NCI-H2227 (cell line): ENCODE data around the gene UBE3C.
"Not testable (repeated sequence)": the region's sequence is repeated elsewhere in the genome, so short reads cannot be mapped to it uniquely, and the experiment has no call there.

Experiments
- DNase-seq: peaks from one replicate; lab custom pipeline; 2025; ENCODE audit not compliant: unreplicated experiment; lab: John Stamatoyannopoulos, UW

Gene UBE3C

GRCh38 chr7:157129907-157130460, 8.7 kb upstream of the UBE3C start:
- DNase-seq = no peak

DNA sequence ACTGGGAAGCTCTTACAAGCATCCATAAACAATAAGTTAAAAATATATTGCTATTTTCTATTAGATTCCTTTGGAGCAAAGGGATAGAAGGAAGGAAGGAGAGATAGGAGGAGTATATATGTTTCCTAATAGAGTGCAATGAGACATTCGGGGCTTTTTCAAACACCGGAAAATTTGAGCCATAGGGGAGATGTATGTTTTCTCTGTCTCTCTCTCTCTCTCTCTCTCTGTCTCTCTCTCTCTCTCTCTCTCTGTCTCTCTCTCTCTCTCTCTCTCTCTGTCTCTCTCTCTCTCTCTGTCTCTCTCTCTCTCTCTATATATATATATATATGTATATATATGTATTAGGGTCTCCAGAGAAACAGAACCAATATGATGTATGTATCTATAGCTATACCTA, 7.9 kb upstream of the UBE3C start:
- DNase-seq = not testable (repeated sequence)

DNA sequence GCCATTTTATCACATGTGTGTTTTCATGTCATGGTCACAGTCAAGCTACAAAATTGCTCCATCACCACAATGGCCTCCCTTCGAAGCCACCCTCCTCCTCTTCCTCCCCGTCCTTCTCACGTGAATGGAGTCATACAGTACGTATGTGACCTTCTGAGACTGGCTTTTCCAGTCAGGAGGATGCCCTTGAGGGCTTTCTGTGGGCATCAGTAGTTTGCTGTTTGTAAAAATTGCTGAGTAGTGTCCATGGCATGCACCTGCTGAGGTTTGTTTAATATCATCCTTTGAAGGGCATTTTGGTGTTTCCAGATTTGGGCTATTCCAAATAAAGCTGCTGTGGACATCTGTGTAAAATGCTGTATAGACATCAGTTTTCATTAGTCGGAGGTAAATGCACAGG, 5.9 kb upstream of the UBE3C start:
- no peak for DNase-seq

- no peak for DNase-seq
These were observed 5.4 kb upstream of the UBE3C start for GRCh38 chr7:157133304-157133703.

GRCh38 chr7:157136372-157136771, 2.4 kb upstream of the UBE3C start:
- no peak for DNase-seq

- DNase-seq = no peak
These were observed 664 bp upstream of the UBE3C start for GRCh38 chr7:157138101-157138423.

DNA sequence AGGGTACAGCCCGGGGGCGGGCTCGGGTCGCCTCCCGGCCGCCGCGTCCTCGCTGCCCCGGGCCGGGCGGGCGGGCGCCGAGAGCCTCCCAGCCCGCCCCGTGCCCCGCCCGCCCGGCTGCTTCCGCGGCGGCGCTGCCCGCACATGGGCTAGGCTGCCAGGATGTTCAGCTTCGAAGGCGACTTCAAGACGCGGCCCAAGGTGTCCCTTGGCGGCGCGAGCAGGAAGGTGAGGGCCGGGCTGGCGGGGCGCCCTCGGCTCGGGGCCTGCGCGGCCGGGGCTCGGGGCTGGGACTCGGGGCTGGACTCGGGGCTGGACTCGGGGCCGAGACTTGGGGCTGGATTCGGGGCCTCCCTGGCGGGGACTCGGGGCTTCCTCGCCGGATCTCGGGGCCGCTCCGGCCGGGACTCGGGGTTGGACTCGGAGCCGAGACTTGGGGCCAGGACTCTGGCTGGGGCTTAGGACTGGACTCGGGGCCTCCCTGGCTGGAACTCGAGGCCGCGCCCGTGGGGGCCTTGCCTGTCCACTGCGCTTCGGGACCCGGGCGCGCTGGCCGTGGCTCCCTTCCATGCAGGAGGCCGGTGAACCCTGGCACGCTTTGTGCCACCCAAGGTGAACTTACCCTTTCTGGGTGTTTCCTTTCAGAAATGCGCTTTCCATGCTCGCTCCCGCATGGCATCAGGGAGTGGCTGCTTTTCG, 534 bp downstream of the UBE3C start:
- DNase-seq = peak; percentile 83

GRCh38 chr7:157139810-157140510, 1.2 kb downstream of the UBE3C start:
- no peak for DNase-seq

GRCh38 chr7:157140511-157140905, 1.8 kb downstream of the UBE3C start:
- DNase-seq = no peak

DNA sequence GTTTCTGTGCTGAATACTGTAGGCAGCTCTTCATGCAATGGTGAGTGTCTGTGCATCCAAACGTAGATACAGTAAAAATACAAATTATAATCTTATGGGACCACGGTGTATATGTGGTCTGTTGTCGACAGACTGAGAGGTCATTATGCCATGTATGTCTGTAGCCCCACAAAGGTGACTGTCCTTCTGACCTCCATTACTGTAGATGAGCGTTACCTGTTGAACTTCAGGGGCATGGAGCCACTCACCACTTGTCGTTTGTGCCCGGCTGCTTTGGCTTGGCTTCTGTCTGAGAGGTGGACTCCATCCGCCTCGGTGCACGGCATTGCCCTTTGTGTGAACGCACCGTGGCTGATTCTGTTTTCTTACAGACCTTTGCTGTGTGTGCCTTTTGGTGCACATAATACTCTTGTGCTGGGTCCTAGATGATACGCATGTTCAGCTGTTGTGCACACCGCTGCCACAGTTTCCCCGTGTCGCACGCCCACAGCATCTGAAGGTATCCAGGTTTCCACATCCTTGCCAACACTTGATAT, 2.9 kb downstream of the UBE3C start:
- DNase-seq = no peak

GRCh38 chr7:157143788-157144187, 5.1 kb downstream of the UBE3C start:
- DNase-seq = no peak

DNA sequence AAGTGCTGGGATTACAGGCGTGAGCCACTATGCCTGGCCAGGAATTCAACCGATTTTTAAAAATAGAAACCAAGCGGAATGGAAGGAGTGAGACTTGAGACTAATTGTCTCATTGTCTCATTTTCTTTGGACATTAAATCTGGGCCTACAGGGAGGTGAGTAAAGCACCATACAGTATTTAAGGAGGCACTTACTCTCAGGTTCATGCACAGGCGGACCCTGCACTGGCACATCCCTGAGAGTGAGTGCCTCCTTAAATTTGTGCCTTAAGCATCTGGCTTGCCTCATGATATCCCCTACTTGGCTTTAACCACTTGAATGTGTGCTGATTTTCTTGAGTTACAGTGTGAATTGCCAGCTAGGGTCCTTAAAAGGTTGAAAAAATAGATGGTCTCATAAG, 10.6 kb downstream of the UBE3C start:
- DNase-seq = no peak

GRCh38 chr7:157150882-157151281, 12.2 kb downstream of the UBE3C start:
- peak; percentile 47 for DNase-seq

GRCh38 chr7:157151626-157152339, 13.1 kb downstream of the UBE3C start:
- peak; percentile 56 for DNase-seq

DNA sequence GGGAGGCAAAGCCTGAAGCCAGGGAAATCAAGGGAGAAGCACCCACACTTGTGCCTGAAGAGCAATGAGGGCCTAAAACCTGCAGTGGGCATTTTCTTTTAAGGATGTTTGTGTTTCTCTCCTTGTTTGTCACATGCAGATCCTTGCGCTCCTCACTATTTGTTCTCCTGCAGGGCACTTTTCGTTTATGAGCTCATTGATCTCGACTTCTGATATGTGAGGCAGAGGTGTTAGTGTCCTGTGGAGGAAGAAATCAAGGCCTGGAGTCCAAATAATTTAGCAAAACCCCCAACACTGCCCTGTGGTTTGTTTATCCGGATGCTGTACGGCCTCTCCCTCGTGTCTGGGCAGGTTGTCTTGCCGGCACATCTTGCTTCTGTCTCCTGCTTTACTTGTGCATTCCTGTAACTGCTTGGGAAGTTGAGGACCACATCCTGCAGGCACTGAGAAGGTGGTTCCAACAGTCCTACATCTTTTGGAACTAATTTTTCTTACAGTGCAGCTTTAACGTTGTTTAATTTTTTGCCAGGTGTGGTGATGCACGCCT, 13.7 kb downstream of the UBE3C start:
- no peak for DNase-seq

DNA sequence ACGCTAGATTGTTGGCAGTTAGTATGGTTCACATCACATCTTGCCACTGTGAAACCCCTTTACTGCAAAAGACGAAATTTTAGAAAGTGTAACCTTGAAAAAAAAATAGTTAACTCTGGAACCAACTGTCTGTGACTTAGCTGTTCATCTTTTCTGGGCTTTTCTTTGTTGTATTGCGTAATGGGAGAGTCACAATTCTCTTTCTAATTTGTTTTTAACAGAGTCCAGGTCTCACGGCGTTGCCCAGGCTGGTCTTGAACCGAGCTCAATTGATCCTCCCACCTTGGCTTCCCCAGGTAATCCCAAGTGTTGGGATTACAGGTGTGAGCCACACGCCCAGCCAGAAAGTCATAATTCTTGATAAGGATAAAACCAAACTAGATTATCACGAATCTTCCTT, 14.5 kb downstream of the UBE3C start:
- no peak for DNase-seq

- DNase-seq = no peak
These were observed 17.2 kb downstream of the UBE3C start for GRCh38 chr7:157155959-157156358.

- no peak for DNase-seq
These were observed 19.7 kb downstream of the UBE3C start for GRCh38 chr7:157158400-157158799.

GRCh38 chr7:157159537-157159936, 20.8 kb downstream of the UBE3C start:
- not testable (repeated sequence) for DNase-seq

GRCh38 chr7:157160433-157160832, 21.7 kb downstream of the UBE3C start:
- no peak for DNase-seq

DNA sequence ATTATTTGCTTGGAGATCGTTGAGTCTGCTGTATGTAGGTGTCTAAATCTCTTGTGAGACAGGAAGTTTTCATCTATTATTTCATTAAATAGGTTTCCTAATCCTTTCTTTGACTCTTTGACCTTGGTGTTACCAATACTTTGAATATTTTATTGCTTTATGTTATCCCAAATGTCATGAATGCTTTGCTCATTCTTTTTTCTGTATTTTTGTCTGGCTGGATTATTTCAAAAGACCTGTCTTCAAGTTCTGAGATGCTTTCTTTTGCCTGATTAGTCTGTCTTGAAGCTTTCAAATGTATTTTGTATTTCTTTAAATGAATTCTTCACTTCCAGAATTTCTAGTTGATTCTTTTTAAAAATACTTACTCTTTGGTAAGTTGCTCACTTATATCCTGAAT, 27.3 kb downstream of the UBE3C start:
- DNase-seq = no peak
